Epidermal melanocyte (primary cell): Measurements from ENCODE around the gene MAP2K3.

Source experiments
- DNase-seq: peaks from one replicate; pipeline ENCODE4 v3.0.0; 2011; ENCODE audit warnings: low spot score; ENCODE audit not compliant: insufficient read length

MAP2K3 gene

GRCh38 chr17:21282231-21282630 lies 2.3 kb upstream of the MAP2K3 start:
- DNase-seq = peak; percentile 41

GRCh38 chr17:21282850-21283249 lies 1.7 kb upstream of the MAP2K3 start:
- DNase-seq = no peak

GRCh38 chr17:21283482-21284318 lies 811 bp upstream of the MAP2K3 start:
- no peak for DNase-seq

GRCh38 chr17:21285164-21286065 lies 904 bp downstream of the MAP2K3 start:
- DNase-seq = no peak

GRCh38 chr17:21286066-21286770 lies 1.7 kb downstream of the MAP2K3 start:
- DNase-seq = peak; percentile 86

- peak; percentile 13 for DNase-seq
Measured at GRCh38 chr17:21286909-21287702, 2.6 kb downstream of the MAP2K3 start.

GRCh38 chr17:21287703-21288449 lies 3.4 kb downstream of the MAP2K3 start:
- DNase-seq = peak; percentile 82

GRCh38 chr17:21288571-21289017 lies 4.1 kb downstream of the MAP2K3 start:
- no peak for DNase-seq

- no peak for DNase-seq
Measured at GRCh38 chr17:21289175-21289901, 4.8 kb downstream of the MAP2K3 start.

- DNase-seq = no peak
Measured at GRCh38 chr17:21289902-21290571, 5.5 kb downstream of the MAP2K3 start.

- peak; percentile 4 for DNase-seq
Measured at GRCh38 chr17:21291357-21291756, 6.8 kb downstream of the MAP2K3 start.

- no peak for DNase-seq
Measured at GRCh38 chr17:21291862-21292261, 7.4 kb downstream of the MAP2K3 start.

GRCh38 chr17:21292867-21293830 lies 8.6 kb downstream of the MAP2K3 start:
- DNase-seq = no peak

GRCh38 chr17:21293831-21294210 lies 9.3 kb downstream of the MAP2K3 start:
- DNase-seq = no peak

- peak; percentile 3 for DNase-seq
Measured at GRCh38 chr17:21294321-21295035, 10.0 kb downstream of the MAP2K3 start.

- DNase-seq = peak; percentile 9
Measured at GRCh38 chr17:21295036-21295952, 10.8 kb downstream of the MAP2K3 start.
